ENCODE data around the gene CEP19. TPM values are rescaled to one million over a fixed set of nuclear protein-coding genes. Genes with fewer than 3 reads are reported as not detected.
A peak's percentile ranks its signal among the peaks of the same experiment; 100 is the strongest.

CEP19 gene
- total and polyA plus RNA-seq, 2 of the 4 experiments (the other 2 are of a cell fraction) = 1.1 to 1.4 TPM

DNA sequence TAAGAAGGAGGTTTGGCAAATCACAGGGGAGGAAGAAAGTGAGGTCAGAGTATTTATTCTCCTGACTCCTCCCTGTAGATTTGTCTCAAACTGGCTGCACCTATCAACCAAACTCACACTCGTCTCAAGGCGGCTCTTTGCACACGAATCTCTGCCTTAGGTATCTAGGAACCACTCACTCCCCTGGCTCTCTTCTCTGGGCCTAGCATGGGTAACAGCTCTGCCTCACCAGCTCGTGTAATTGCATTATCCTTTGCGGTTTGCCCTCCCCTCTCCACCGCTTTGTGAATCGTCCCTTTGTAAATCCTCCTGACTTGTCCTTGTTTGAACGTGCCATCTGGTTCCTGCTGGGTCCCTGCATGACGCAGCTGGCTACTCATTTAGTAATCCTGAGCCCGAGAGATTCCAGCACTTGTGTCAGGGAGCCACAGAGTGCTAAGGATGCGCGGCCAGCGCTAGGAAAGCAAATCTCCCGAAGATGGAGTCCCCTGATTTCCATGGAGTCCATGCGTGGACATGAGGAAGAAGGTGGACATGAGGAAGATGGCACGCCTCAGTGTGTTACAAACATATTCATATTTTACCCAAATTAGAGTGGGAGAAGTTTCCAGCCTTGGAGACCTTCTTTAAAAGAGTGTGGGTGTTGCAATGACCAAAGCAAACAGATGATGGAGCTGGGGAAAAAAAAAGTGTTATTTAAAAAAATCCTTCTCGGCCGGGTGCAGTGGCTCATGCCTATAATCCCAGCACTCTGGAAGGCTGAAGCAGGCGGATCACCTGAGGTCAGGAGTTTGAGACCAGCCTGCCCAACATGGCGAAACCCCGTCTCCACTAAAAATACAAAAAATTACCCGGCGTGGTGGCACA, 45.8 kb downstream of the CEP19 start:
- Histone ChIP-seq H3K56ac (ENCODE audit: extremely low read depth, insufficient read depth, low read length) (no peak overlapping the region), H3K23ac (ENCODE audit: low read depth, low read length) (no peak overlapping the region; the same call in 1 of the 2 replicates), H2AFZ (replicated peaks; ENCODE audit: low read length, poor library complexity) (peak overlapping the region; percentile 82), H3K36me3 (ENCODE audit: control insufficient read depth, insufficient read depth, low read length) (no peaks in the 10 kb centered on the region), H2BK15ac (ENCODE audit: low read depth, low read length) (no peak overlapping the region), H2BK120ac (ENCODE audit: low read depth, low read length) (no peak overlapping the region), H3K27me3 (ENCODE audit: control insufficient read depth, insufficient read depth, low read length) (peaks cover 11% of the 10 kb centered on the region), H3K4me3 (ENCODE audit: insufficient read depth, low read depth, low read length) (no peak overlapping the region), H3K4me2 (ENCODE audit: low read depth, low read length) (peak overlapping the region; percentile 68), H3K79me1 (ENCODE audit: low read depth in 1 of 2, low read length in 2 of 2) (no peaks in the 10 kb centered on the region), H3K14ac (replicated peaks; ENCODE audit: low read depth, low read length) (no peak overlapping the region), H2BK20ac (ENCODE audit: low read depth, low read length) (no peak overlapping the region), H2AK9ac (replicated peaks; ENCODE audit: low read depth, low read length, poor library complexity) (no peak overlapping the region), H2BK5ac (ENCODE audit: low read depth, low read length, poor library complexity, severe bottlenecking) (no peak overlapping the region), H3K18ac (ENCODE audit: low read depth, low read length) (0 out of 2 replicates have a peak overlapping the region, but pooled peaks have one; percentile 55), H2AK5ac (ENCODE audit: low read depth, low read length) (no peak overlapping the region), H4K91ac (ENCODE audit: insufficient read depth, low read depth, low read length) (no peak overlapping the region), H4K8ac (ENCODE audit: low read depth in 2 of 2, low read length in 2 of 2) (peak overlapping the region in 1 of 2 experiments; percentile 7; a peak in 1 of 4 replicates), H3K9ac (ENCODE audit: low read depth, low read length) (no peak overlapping the region), H3K9me3 (ENCODE audit: control insufficient read depth, insufficient read depth, low read length) (no peaks in the 10 kb centered on the region), H3K4ac (ENCODE audit: low read depth, low read length) (no peak overlapping the region), H4K5ac (ENCODE audit: low read depth, low read length) (no peak overlapping the region; the same call in 1 of the 2 replicates), H4K20me1 (ENCODE audit: insufficient read depth, low read length) (no peaks in the 10 kb centered on the region), H3K27ac (ENCODE audit: insufficient read depth, low read length) (peak overlapping the region; percentile 14; the same call in 1 of the 2 replicates), H3K9me1 (ENCODE audit: insufficient read depth, low read length) (0 out of 2 replicates have a peak, but pooled peaks cover 2% of the 10 kb centered on the region), H3K4me1 (ENCODE audit: control insufficient read depth, insufficient read depth, low read length) (peaks cover 10% of the 10 kb centered on the region; the same call in 1 of the 2 replicates)
- in situ Hi-C loops (cut with MboI; ENCODE audit: low sequenced_read_pairs) = no loop called here
- POLR2A ChIA-PET (ENCODE audit: unreplicated experiment) = interaction anchor here (0.8 kb wide), 1 partner anchor 11 kb away, joined by 3 read pairs; no protein-coding TSS in a partner anchor
- ATAC-seq (ENCODE audit: low read depth) (peak; percentile 52), DNase-seq (peak; percentile 81)
- 45% methylated on average over 11 of the region's 23 CpGs; no CpG with 5 or more reads in 1 of the 2 experiments for WGBS, 2 experiments (ENCODE audit: extremely low coverage in 2 of 2, insufficient read length in 1 of 2)
- no TSS peak for BruUV-seq (replicated peaks)
- CTCF ChIA-PET = interaction anchor here (0.6 kb wide), 1 partner anchor 177 kb away, joined by 3 read pairs; no protein-coding TSS in a partner anchor
- TF ChIP-seq CHD1 (IDR thresholded peaks at IDR 0.05; ENCODE audit: low read depth, low read length) = no peak
- peak; percentile 72 for TF ChIP-seq BHLHE40 (IDR thresholded peaks at IDR 0.05; ENCODE audit: low read depth, low read length)
- TF ChIP-seq MAZ (IDR thresholded peaks at IDR 0.05; ENCODE audit: borderline replicate concordance, low read depth, low read length) = no peak
- TF ChIP-seq CEBPB (IDR thresholded peaks at IDR 0.05; ENCODE audit: low read depth, low read length) = 0 out of 2 replicates have a peak, but pooled peaks have one; percentile 21
- intact Hi-C loops (cut with micrococcal nuclease) = no loop called here
- dilution Hi-C loops (cut with HindIII; ENCODE audit: low sequenced_read_pairs, unreplicated experiment) = no loop called here

Data from IMR-90 (cell line).